ENCODE results near the gene IL1RL2.

GRCh38 chr2:102251042-102251848 is 64.4 kb downstream of the IL1RL2 start:
- TF ChIP-seq EZH2 (IDR thresholded peaks at IDR 0.05; ENCODE audit: insufficient read depth, poor library complexity, severe bottlenecking) (no peak), EZH2phosphoT487 (IDR thresholded peaks at IDR 0.05; ENCODE audit: insufficient read depth, low read depth) (no peak)

All from GM23248 (cell line).